HCT116 (cell line): ENCODE measurements around the gene HJURP. TPM values are rescaled to one million over a fixed set of nuclear protein-coding genes. Genes with fewer than 3 reads are reported as not detected.

Experiments used
- ATAC-seq: fragments of 200-7000 bp; cut with Tn5 transposase; 2 replicates; pipeline ENCODE4 v1.9.1; 2020; ENCODE audit warnings: mild to moderate bottlenecking, moderate library complexity
- BruUV-seq: library from RNA; stranded (reverse); fragments of 400-500 nt; replicated peaks from 2 replicates; lab custom pipeline; 2021; lab: Mats Ljungman, UMichigan
- CTCF ChIA-PET: fragments of 300-600 bp; sonication (Branson Sonifier 250); formaldehyde crosslinking; loops from one replicate; lab custom pipeline; 2021; ENCODE audit warnings: antibody characterized with exemption; lab: Charles Lee
- POLR2A ChIA-PET: fragments of 300-600, 350-600 bp; sonication (Branson Sonifier 250); formaldehyde crosslinking; loops from one replicate; lab custom pipeline; 2021; ENCODE audit warnings: antibody characterized with exemption; lab: Charles Lee
- RAD21 ChIA-PET, 2 experiments: fragments of 300-600 bp; sonication (Branson Sonifier 250); formaldehyde crosslinking; loops; one replicate each; lab custom pipeline; 2023; ENCODE audit warnings: low total read pairs in 2 of 2; ENCODE audit not compliant: uncharacterized antibody in 2 of 2, unreplicated experiment in 2 of 2, low non-redundant PET in 1 of 2; lab: Charles Lee
- DNase-seq: peaks from one replicate; pipeline ENCODE4 v3.0.0-alpha.2; 2010; ENCODE audit warnings: low read depth, low spot score
- H2AFZ ChIP-seq: fragments of 200-600 bp; shearing (Covaris generic), sonication (generic); 2 replicates; pipeline ENCODE4 v1.6.1; 2017; ENCODE audit warnings: low read depth, mixed run types, mixed read lengths, antibody characterized with exemption, low read length; ENCODE audit not compliant: poor library complexity, severe bottlenecking
- H3K27ac ChIP-seq: 2 replicates; pipeline ENCODE4 v1.5.1; 2012; ENCODE audit warnings: low read depth, low read length
- H3K27me3 ChIP-seq: fragments of 200-600 bp; sonication (generic); 2 replicates; pipeline ENCODE4 v1.6.1; 2016; ENCODE audit warnings: mixed run types, low read length, mixed read lengths; ENCODE audit not compliant: insufficient read depth
- H3K36me3 ChIP-seq, 2 experiments: fragments of 200-500 bp in 1 of 2; fragments of 200-600 bp in 1 of 2; sonication (Bioruptor generic) in 1 of 2; sonication (generic) in 1 of 2; 2 replicates each; pipeline versions ENCODE4 v1.5.1 to v1.6.1; 2014 to 2016; ENCODE audit warnings: low read length in 2 of 2, inconsistent platforms in 1 of 2, mixed read lengths in 1 of 2, mixed run types in 1 of 2; ENCODE audit not compliant: insufficient read depth in 2 of 2, control insufficient read depth in 1 of 2
- H3K4me1 ChIP-seq, 2 experiments: fragments of 200-600 bp in 1 of 2; sonication (generic) in 1 of 2; 2 replicates each; pipeline versions ENCODE4 v1.5.1 to v1.6.1; 2012 to 2017; ENCODE audit warnings: low read length in 2 of 2, inconsistent platforms in 1 of 2, mild to moderate bottlenecking in 1 of 2, mixed read lengths in 1 of 2, mixed run types in 1 of 2, moderate library complexity in 1 of 2; ENCODE audit not compliant: insufficient read depth in 2 of 2, control insufficient read depth in 1 of 2
- H3K4me2 ChIP-seq: fragments of 200-600 bp; sonication (generic); 2 replicates; pipeline ENCODE4 v1.6.1; 2017; ENCODE audit warnings: mixed run types, low read length, mixed read lengths
- H3K4me3 ChIP-seq, 2 experiments: fragments of 200-600 bp in 1 of 2; sonication (generic) in 1 of 2; replicated peaks in 1 of 2; 2 replicates each; pipeline ENCODE4 v1.5.1; 2011 to 2016; ENCODE audit warnings: low read length in 2 of 2, control low read depth in 1 of 2, low read depth in 1 of 2, mild to moderate bottlenecking in 1 of 2, mixed read lengths in 1 of 2, mixed run types in 1 of 2
- H3K79me2 ChIP-seq: fragments of 200-600 bp; sonication (generic); 2 replicates; pipeline ENCODE4 v1.6.1; 2017; ENCODE audit warnings: mild to moderate bottlenecking, mixed run types, low read length, moderate library complexity, mixed read lengths; ENCODE audit not compliant: insufficient read depth
- H3K9ac ChIP-seq: fragments of 200-600 bp; sonication (generic); 2 replicates; pipeline ENCODE4 v1.6.1; 2016; ENCODE audit warnings: low read length, mixed read lengths
- H3K9me2 ChIP-seq: fragments of 200-600 bp; sonication (generic), shearing (Covaris generic); 2 replicates; pipeline ENCODE4 v1.6.1; 2017; ENCODE audit warnings: mixed run types, mild to moderate bottlenecking, moderate library complexity; ENCODE audit not compliant: insufficient read depth
- H3K9me3 ChIP-seq, 2 experiments: fragments of 200-500 bp in 1 of 2; fragments of 200-600 bp in 1 of 2; sonication (Bioruptor generic) in 1 of 2; sonication (generic) in 1 of 2; 2 replicates each; pipeline ENCODE4 v1.6.1; 2014 to 2017; ENCODE audit warnings: low read length in 2 of 2, mixed read lengths in 2 of 2, inconsistent platforms in 1 of 2, low read depth in 1 of 2, mild to moderate bottlenecking in 1 of 2, mixed run types in 1 of 2, moderate library complexity in 1 of 2; ENCODE audit not compliant: control insufficient read depth in 1 of 2, insufficient read depth in 1 of 2
- H4K20me1 ChIP-seq: fragments of 200-600 bp; sonication (generic), shearing (Covaris generic); 2 replicates; pipeline ENCODE4 v1.6.1; 2017; ENCODE audit warnings: mixed run types, mild to moderate bottlenecking, moderate library complexity; ENCODE audit not compliant: insufficient read depth
- CBX3 ChIP-seq: IDR thresholded peaks from 2 replicates; pipeline ENCODE4 v1.6.1; 2012; ENCODE audit warnings: low read depth
- CEBPB ChIP-seq: IDR thresholded peaks from 2 replicates; pipeline ENCODE4 v1.6.1; 2012; ENCODE audit warnings: low read depth
- EGR1 ChIP-seq: IDR thresholded peaks from 2 replicates; pipeline ENCODE4 v1.6.1; 2012; ENCODE audit warnings: low read depth
- ELF1 ChIP-seq: IDR thresholded peaks from 2 replicates; pipeline ENCODE4 v1.6.1; 2012; ENCODE audit warnings: low read depth, borderline replicate concordance
- EZH2 ChIP-seq: fragments of 200-600 bp; sonication (generic); IDR thresholded peaks from 2 replicates; pipeline ENCODE4 v1.6.1; 2017; ENCODE audit warnings: antibody characterized with exemption, mixed run types
- FOSL1 ChIP-seq: IDR thresholded peaks from 2 replicates; pipeline ENCODE4 v1.6.1; 2012; ENCODE audit warnings: low read depth
- JUND ChIP-seq: IDR thresholded peaks from 2 replicates; pipeline ENCODE4 v1.6.1; 2012
- POLR2A ChIP-seq: IDR thresholded peaks from 2 replicates; pipeline ENCODE4 v1.7.0; 2011; ENCODE audit warnings: borderline replicate concordance; ENCODE audit not compliant: insufficient read depth, insufficient read length; ENCODE audit errors: extremely low read depth
- POLR2AphosphoS5 ChIP-seq: IDR thresholded peaks from 2 replicates; pipeline ENCODE4 v1.6.1; 2011; ENCODE audit warnings: mild to moderate bottlenecking, low read depth, low read length, moderate library complexity
- REST ChIP-seq: IDR thresholded peaks from 2 replicates; pipeline ENCODE4 v1.6.1; 2012; ENCODE audit warnings: low read depth
- SIN3A ChIP-seq: IDR thresholded peaks from 2 replicates; pipeline ENCODE4 v1.6.1; 2012; ENCODE audit warnings: low read depth
- SP1 ChIP-seq: IDR thresholded peaks from 2 replicates; pipeline ENCODE4 v1.6.1; 2012; ENCODE audit warnings: low read depth
- SRF ChIP-seq: IDR thresholded peaks from 2 replicates; pipeline ENCODE4 v1.6.1; 2012; ENCODE audit warnings: low read depth
- TCF7L2 ChIP-seq: IDR thresholded peaks from 2 replicates; pipeline ENCODE4 v1.7.0; 2011; ENCODE audit warnings: borderline replicate concordance, inconsistent platforms; ENCODE audit not compliant: insufficient read depth, insufficient read length; ENCODE audit errors: extremely low read depth
- YY1 ChIP-seq: IDR thresholded peaks from 2 replicates; pipeline ENCODE4 v1.6.1; 2011; ENCODE audit warnings: low read length, low read depth, moderate library complexity, mild to moderate bottlenecking; ENCODE audit not compliant: insufficient replicate concordance; ENCODE audit errors: extremely low read depth
- ZFX ChIP-seq: fragments of 450-650 bp; IDR thresholded peaks from 2 replicates; pipeline ENCODE4 v1.6.1; 2017
- ZNF274 ChIP-seq: fragments of 200-500 bp; sonication (Bioruptor generic); IDR thresholded peaks from 2 replicates; pipeline ENCODE4 v1.6.1; 2014; ENCODE audit warnings: mild to moderate bottlenecking, low read depth, low read length, inconsistent platforms
- intact Hi-C: fragments of 100-400 bp; cut with micrococcal nuclease; formaldehyde crosslinking; loops from 2 replicates; pipeline ENCODE4 v1.10.0; 2022
- total RNA-seq: library from RNA; stranded (reverse); gene quantifications from one replicate; pipeline ENCODE4 v1.2.1, GENCODE V29; 2021; ENCODE audit not compliant: unreplicated experiment
- TF ChIP-seq, protein P1 (sequence below): IDR thresholded peaks from 2 replicates; pipeline ENCODE4 v1.6.1; 2012

HJURP gene
- total RNA-seq, 1 experiment from 2014 or later, result 64.1 TPM

- peaks cover 5 to 9% of the 10 kb centered on the region in 2 experiments; a peak in 3 of 4 replicates for H3K4me1 ChIP-seq
- no peak overlapping the region for H2AFZ ChIP-seq
- ChIA-PET POLR2A (no interaction called here), CTCF (no interaction called here), RAD21 (no interaction called here)
- BruUV-seq, result no TSS peak
- H3K4me3 ChIP-seq, result no peak overlapping the region
- DNase-seq, result no peak
- H3K36me3 ChIP-seq, result no peaks in the 10 kb centered on the region
- no peaks in the 10 kb centered on the region for H3K9me2 ChIP-seq
- no peaks in the 10 kb centered on the region for H3K9me3 ChIP-seq
- H4K20me1 ChIP-seq, result no peaks in the 10 kb centered on the region
- intact Hi-C loops, result no loop called here
- ATAC-seq, result no peak
- no peak overlapping the region for H3K27ac ChIP-seq
- H3K27me3 ChIP-seq, result no peaks in the 10 kb centered on the region
- no peak overlapping the region for H3K9ac ChIP-seq
- H3K79me2 ChIP-seq, result no peaks in the 10 kb centered on the region
- H3K4me2 ChIP-seq, result no peak overlapping the region
- TF ChIP-seq JUND (no peak), YY1 (no peak), REST (no peak), POLR2AphosphoS5 (no peak), SIN3A (no peak), SRF (no peak), EZH2 (no peak), FOSL1 (no peak), ZNF274 (no peak), CBX3 (no peak), POLR2A (no peak), ZFX (no peak), CEBPB (no peak), TCF7L2 (no peak), EGR1 (no peak), ELF1 (no peak), SP1 (no peak)
- TF ChIP-seq, protein P1, sequence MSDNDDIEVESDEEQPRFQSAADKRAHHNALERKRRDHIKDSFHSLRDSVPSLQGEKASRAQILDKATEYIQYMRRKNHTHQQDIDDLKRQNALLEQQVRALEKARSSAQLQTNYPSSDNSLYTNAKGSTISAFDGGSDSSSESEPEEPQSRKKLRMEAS, result no peak
- TF ChIP-seq, all 23 proteins: peak for 0
Observed at GRCh38 chr2:233799716-233800115, 54.6 kb downstream of the HJURP start.
